GM21737 (cell line): ENCODE measurements around the gene PLAU.

ENCODE experiments used
- ATAC-seq: cut with Tn5 transposase; IDR thresholded peaks from one replicate; pipeline ENCODE4 v1.9.1; 2021; ENCODE audit warnings: mild to moderate bottlenecking, moderate library complexity; ENCODE audit not compliant: unreplicated experiment

Gene PLAU

DNA sequence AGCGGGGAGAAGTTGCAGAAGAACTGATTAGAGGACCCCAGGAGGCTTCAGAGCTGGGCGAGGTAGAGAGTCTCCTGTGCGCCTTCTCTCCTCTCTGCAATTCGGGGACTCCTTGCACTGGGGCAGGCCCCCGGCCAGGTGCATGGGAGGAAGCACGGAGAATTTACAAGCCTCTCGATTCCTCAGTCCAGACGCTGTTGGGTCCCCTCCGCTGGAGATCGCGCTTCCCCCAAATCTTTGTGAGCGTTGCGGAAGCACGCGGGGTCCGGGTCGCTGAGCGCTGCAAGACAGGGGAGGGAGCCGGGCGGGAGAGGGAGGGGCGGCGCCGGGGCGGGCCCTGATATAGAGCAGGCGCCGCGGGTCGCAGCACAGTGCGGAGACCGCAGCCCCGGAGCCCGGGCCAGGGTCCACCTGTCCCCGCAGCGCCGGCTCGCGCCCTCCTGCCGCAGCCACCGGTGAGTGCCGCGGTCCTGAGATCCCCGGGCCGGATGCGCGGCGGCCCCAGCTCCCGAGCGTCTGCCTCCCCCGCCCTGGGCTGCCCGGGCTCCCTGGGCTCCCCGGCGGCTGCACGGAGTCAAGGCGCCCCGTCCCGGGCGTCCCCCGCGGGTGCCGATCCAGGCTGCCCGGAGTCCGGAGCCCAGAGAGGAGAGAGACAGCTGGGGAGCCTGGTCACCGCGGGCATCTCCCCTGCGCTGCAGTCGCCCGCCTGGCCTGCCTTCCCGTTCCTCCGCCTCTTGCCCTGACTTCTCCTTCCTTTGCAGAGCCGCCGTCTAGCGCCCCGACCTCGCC is at the start of gene PLAU:
PLAU (plus strand) TSS at position 369 of the 789 bp plus-strand sequence. CDS start 424 bp downstream, outside the sequence.
- ATAC-seq: peak; percentile 35

DNA sequence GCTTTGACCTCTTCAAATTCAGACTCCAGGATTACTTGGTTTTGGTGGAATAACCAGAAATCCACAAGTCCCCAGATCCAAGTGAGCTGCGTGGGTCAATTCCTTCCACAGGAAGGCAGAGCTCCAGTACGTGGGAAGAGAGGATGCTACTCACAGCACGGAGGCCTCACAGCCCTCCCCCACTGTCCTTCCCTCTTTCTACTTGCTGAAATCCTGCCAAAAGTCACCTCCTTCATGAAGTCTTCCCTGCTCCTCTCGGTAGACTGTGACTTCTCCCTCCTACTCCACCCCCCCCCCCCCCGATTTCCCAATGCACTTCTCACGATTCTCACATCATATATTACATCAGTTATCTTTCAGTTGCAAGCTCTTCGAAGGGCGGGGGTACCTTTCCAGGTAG is 48.9 kb upstream of the PLAU start:
- ATAC-seq: no peak

DNA sequence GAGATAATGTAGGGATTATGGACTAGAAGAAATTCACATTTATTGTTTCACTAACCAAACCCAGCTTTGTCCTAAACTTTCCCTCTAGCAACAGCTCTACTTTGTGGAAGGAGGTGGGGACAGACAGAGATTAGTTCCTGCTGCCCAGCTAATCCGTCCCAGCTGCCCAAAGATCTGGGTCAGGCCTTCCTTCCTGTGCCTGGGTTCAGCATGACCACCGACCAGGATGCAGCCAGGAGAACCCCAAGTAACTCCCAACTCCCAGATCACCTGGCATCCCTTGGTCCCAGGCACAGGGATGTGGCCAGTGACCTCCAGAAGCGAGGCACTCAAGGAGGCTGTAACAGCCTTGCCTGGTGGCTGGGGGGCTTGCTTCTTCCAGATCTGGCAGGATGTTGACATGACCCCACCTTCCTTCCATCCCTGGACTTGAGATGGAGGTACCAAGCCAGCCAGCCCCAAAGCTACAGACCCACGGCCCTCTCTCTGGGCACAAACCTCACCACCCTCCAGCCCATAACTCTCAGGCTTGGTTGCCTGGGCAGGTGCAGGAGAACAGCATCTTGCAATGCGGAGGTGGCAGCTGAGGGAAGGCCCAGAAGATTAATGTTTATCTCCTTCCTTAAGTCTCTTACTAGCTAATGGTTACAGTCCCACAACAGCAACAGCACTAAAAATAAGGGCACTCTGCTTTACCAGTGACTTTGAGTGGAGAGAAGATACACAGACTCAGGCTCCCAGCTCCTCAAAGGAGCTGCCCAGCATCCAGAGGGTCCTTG is 47.7 kb upstream of the PLAU start:
- no peak for ATAC-seq

DNA sequence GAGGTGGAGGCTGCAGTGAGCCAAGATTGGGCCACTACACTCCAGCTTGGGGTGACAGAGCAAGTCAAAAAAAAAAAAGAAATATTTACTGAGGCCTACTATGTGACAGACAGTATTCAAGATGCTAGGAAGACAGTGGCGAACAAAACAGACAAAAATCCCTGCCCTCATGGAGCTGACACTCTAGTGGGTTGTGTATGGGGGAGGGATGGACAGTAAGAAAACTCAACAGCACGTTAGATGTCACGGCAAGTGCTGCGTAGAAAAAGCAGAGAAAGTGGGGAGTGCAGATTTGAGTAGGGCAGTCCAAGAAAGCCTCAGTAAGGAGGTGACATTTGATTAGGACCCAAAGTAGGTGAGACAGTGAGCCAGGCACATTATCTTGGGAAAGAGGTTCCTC is 46.7 kb upstream of the PLAU start:
- ATAC-seq: no peak

DNA sequence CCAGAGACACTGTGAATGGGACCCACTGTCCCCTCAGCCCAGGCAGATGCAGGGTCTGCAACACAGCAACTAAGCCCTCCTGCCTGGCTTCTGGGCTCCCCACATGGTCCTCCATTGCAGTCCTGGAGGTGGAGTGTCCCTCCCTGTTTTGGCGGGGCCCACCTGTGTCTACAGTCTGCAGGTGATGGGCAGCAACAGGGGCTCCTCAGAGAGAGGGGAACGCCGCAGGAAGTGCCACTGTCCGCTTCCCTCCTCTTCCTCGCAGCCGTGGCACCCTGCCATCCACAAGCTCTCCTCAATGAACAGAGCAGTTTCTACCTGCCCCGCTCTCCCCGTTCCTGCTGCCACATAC is 45.8 kb upstream of the PLAU start:
- ATAC-seq: no peak

DNA sequence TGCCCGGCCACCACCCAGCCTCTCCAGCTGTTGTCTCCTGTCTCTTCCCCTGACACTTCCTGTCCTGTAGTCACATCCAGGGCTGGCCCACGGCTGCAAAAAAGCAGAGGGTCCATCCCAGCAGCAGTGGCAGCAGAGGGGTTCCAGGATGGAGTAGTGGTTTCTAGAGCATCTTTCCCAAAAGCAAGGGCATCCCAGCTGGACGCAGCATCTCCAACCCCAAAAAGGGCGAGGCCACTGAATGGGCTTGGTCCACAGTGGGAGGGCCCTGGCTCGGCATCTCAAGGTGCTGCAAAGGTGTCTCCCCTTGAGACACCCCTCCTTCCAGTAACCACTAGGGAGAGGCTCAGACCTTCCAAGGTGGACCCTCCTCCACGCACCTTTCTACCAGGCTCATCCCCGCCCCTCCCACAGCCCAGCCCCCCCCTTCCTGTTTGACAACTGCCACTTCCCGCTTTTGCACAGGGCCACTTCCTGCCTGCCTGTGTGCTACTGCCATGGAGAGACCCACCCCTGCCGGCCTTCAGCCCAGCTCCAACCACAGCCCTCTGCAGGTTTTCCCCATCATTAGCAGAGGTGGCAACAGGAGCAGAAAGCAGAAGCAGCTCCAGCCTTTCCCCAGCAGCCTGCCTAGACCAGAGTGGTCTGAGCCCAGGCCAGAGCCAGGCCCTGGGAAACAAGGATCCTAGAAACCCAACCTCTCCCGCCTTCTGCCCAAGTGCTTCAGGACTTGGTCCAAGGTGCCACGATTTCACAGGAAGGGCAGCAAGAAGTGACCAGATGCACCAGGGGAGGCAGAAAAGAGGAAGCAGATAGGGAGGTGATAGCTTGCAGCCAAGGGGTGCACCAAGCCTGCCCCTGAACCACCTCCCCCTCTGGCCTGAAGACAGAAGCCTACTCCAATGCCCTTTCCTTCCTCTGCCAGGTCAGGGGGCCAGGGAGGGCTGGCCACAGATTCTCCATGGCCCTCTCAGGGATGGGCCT is 45.2 kb upstream of the PLAU start:
- ATAC-seq: peak; percentile 54

DNA sequence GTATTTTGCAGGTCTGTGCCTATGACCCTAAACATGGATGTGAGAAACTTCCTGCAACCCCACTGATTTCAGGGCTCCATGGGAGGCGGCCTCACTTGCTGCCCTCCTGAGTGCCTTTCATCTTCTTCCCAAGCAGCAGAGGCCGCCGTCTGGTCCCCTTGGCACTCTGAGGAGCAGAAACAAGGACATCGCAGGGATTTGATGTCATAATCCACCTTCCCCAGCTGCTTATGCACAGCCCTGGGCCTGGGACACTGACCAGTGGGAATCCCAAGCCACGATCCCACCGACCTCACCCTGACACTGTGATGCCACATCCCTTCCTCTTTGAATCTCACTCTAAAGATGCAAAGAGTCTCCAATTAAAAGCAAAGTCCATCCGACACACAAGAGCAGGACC is 44.3 kb upstream of the PLAU start:
- ATAC-seq: no peak

DNA sequence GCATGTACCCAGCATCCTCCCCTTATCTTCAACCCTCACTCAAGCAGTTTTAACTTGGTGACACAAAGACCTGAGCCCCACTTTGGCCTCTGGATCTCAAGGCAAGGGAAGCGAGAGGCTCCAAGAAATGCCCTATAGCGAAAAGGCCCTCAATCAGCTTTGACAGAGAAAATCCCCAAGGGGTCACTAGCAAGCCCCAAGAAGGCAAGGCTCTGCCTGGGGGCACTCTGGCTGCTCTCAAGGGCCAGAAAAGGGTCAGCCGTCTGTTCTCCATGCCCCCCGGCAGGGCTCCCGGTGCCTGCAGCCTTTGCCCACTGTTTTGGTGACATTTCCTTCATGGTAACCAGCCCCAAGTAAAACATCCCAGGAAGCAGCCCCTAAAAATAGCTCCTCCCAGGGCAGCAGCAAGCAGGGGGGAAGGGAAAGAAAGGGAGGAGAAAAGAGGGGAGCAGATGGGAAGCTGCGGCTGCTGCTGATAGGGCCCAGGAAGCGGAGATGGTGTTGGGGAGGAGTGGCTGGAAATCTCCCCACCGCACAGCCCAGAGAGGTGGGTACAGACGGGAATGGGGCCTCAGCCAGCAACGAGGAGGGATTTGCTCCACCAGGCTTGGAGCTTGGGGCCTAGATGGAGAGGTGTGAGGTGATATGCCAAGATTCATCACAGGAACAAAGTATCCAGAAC is 43.7 kb upstream of the PLAU start:
- no peak for ATAC-seq

DNA sequence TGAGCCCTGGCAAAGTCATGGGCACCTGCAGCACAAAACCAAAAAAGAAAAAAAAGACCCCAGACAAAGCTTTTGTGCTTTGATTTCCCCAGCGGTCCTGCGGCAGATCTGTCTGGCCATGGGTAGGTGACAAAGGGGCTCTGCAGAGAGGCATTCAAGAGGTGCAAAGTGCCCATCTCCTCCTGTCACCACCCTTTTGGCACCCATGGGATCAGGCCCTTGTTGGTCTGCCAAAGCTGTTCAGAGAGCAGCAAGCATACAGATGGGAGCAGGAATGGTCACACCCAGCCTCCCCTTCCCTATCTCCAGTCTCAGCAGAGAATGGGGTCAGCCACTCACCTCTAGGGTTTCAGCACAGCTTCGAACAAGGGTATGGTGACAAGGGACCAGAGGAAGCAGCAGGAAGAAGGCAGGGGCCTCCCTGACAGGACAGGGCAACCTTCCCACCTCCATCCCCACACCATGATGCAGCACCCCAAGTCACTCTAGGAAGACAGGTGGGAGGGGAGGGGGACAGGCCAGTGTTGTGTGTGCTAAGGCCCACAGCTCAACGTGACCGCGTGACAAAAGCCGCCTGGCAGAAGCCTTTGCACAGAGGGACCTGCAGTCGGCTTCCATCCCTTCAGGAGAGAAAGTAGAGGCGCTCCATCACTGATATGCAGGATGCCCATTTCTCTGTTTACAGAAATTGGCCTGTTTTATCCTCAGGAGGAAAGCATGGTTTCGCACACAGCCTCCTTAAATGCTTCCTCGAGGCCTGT is 42.9 kb upstream of the PLAU start:
- ATAC-seq: no peak

DNA sequence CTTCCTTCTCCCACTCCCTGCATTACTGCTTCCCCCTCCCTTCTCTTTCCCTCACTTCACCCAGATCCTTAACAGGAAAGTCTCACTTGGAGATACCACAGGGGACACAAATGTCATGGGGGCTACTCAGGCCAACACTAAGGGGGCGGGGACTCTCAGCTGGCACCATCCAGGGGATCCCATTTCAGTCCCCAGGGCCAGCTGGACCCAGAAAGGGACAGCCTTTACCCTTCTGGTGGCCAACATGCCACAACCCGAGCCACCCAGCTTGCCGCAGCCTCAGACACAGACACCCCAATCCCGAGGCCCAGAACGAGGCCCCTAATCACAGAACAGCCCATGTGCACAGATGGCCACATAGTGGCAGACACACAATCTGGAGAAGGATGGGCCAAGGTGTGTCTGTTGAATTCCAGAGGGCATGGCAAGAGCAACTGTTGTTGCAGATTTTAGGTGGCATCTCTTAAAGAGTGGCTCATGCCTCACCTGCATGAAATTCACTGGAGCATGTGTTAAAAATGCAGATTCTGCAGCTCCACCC is 42.2 kb upstream of the PLAU start:
- ATAC-seq: no peak

DNA sequence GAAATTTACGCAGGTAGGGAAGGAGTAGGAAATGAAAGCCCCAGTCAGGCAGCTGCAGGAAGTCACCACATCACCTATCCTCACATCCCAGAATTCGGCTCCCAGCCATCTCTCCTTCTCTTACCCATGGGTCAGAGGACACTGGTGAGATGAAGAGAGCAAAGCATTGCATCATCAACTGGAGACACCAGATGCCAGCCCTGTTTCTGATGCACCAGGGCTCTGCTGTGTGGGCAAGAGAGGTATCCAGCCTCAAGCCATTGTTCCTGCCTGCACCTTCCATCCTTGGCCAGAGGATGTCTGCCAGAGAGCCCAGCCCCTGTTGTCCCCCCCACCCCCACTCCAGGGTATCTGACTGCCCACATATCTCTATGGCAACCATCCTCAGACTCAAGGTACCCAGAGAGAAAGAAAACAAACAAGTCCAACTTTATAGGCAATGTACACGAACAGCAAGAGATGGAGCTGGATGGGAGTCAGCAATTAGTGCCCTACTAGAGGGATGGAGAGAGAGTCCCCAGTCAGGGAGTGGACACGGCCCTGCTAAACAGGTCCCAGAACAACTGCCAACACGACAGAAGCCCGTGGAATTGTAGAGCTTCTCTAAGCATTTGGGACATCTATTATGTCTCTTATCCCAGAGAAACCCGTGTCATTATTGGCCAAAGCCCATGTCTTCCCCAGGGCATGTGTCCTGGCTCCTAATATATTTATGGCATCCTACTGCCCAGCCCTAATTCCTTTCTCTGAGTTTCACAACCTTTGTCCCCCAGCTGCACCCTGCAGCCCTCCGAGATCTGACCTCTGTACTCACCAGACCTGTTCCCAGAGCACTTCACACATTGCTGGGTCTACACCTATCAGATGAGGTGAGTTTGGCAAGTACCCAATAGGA is 39.4 kb upstream of the PLAU start:
- ATAC-seq: no peak

DNA sequence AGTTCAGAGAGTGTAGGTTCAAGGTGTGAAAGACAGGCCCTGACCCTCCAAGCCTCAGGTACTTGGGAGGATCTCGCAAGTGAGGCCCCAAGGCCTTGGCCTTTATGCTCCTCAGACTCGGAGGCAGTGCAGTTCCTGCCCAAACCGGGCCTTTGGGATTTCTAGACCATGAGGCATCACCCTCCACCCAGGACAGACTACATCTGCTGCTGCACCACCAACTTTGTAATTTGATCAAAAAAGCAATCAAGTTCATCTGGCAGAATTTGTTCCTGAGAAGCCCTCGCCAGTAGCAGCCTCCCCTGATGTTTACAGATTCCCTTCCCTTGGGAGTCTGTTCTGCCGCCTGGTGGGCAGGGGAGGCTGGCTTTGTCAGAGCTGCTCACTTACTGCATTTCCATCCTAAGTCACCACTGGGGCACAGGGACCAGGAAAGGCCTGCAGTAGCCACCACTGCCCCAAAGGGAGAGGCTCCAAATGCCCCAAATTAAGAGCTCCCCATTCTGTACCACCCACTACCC is 38.7 kb upstream of the PLAU start:
- ATAC-seq: no peak

DNA sequence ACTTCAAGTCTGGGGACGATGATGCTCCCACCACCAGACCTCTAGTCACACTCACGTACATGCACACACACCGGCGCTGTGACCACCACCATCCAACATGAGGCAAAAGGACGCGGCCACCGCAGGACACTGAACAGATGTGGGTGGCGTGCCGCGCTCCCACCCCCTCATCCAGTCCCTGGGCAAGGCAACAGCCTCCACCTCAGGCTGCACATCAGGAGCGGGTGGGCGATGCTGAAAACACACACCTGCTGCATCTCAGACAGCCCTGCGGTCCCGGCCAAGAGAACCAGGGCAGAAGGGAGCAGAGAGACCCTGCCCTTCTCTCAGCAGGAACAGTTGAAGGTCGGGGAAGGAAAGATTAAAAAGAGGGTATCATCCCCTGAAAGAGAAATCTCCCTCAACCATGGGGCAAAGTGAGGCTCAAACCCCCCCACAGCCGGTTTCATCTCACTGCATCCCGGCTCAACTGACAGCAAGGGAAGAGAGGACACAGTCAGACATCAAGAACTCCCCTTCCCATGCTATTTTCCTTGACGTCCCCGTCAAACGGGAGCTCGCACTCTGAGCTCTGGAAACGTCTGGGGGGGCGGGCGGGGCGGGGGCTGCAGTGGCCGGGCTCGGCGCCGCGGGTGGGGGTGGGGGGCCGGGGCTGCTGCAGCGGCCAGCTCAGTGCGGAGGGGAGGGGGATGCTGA is 37.6 kb upstream of the PLAU start:
- no peak for ATAC-seq

DNA sequence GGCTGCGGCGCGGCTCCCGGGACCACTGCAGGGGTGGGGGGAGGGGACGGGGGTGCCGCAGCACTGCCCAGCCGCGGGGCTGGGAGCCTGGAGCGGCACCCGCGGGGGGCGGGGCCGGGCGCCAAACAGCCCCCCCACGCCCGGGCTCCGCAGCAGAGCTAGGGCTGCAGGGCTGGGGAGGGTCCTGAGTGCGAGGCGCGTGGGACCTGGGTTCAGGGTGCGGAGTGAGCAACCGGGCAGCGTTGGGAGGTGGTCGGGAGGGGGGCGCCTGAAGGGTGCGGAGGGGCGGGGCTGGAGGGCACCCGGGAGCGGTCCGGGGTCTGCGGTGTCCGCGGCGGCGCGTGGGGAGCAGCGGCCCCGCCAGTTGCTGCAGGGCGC is 37.1 kb upstream of the PLAU start:
- peak; percentile 9 for ATAC-seq

DNA sequence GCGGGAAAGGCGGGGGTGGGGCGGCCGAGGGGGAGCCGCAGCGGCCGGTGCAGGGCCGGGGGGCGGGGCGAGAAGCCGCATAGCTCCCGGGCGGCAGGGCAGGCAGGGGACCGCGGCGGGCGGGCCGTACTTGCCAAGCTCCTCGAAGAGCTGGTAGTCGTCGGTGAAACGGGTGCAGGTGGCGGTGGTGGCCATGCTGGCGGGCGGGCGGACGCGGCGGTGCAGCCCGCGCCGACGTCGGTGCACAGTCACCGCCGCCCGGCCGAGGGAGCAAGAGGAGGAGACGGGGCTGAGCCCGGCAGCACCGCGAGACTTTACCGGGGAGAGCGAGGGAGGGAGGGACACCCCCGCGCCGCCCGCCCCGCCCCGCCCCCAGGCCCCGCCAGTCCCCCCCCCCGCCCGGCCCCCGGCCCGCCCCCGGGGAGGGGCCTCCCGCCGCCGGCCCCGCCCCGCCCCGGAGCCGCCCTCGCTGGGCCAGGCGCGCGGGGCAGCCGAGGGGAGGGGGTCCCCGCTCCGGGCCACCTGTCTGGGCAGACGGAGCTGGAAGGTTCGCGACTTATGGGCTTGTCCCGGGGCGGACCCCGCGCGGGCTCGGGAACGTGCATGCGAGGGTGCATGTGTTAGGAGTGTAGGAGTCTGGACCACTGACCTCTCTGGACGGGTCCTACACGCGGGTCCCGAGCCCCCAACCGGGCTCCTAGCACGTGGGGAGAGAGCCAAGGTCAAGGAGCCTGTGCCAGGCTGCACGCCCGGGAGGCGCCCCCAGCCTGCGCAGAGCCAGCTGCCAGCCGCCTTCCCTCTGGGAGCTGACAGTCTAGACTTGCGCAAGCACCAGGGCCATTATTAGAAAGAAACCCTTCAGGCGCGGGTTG is 36.4 kb upstream of the PLAU start, which contains the start of gene CAMK2G:
CAMK2G (minus strand) TSS at position 289 of the 872 bp plus-strand sequence; CDS start at position 195, 94 bp downstream.
- ATAC-seq: peak; percentile 80

DNA sequence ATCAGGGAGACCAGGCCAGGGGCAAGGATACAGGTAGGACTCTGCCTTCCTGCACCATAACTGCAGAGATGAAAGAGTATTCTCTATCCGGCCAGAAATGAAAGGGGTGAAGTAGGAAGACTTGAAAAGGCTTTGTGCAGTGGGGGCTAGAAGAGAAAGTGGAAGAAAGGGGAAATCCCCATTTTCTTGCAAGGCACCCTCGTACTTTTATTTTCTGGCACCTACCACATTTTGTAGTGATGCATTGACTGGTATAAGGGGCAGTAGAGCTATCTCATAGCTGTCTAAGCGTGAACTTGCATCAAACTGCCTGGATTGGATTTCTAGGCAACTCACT is 35.8 kb upstream of the PLAU start:
- no peak for ATAC-seq

DNA sequence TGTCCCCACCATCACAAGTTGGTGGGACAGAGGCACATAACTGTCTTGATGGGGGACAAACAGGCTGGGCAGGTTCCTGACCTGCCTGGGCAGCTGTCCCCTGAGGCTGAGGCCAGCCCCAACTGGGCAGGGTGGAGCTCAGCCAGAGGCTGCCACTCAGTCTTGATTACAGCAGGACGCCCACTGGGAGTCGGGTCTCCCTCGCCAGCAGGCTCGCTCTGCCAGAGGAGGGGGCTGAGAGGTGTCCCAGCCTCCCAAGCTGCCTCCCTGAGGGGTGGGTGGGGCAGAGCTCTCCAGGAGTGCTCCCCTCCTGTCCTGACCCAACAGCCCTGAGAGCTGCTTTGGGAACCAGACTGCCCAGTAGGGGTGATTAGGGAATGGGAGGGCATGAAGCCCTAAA is 34.8 kb upstream of the PLAU start:
- no peak for ATAC-seq
